NCI-H345 treated with DMSO at 0.1 percent for 48 hours (cell line): Measurements from ENCODE around the gene SPSB4.

Experiments used
- DNase-seq: peaks from one replicate; lab custom pipeline; 2025; ENCODE audit not compliant: unreplicated experiment; lab: John Stamatoyannopoulos, UW

SPSB4 gene

DNA sequence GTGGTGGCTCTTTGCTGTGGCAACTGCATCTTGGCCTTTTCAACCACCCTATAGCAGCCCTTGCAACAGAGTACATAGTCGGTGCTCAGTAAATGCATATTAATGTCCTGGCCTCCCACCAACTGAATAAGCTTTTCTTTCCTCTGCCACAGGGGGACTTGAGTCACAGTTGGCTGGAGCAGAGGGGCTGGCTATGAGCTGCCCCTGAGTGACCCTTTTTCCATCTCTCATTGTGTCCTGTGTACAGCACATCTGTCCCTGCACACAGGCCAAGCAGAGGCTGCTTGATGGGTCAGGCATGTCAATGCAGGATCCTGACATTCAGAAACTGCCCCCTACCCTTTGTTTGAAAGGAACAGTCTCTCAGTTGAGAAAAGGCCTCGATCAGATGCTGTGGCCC lies 22.4 kb downstream of the SPSB4 start:
- no peak for DNase-seq

GRCh38 chr3:141074529-141074928 lies 23.4 kb downstream of the SPSB4 start:
- DNase-seq, result no peak

GRCh38 chr3:141076036-141076773 lies 25.1 kb downstream of the SPSB4 start:
- DNase-seq, result no peak

DNA sequence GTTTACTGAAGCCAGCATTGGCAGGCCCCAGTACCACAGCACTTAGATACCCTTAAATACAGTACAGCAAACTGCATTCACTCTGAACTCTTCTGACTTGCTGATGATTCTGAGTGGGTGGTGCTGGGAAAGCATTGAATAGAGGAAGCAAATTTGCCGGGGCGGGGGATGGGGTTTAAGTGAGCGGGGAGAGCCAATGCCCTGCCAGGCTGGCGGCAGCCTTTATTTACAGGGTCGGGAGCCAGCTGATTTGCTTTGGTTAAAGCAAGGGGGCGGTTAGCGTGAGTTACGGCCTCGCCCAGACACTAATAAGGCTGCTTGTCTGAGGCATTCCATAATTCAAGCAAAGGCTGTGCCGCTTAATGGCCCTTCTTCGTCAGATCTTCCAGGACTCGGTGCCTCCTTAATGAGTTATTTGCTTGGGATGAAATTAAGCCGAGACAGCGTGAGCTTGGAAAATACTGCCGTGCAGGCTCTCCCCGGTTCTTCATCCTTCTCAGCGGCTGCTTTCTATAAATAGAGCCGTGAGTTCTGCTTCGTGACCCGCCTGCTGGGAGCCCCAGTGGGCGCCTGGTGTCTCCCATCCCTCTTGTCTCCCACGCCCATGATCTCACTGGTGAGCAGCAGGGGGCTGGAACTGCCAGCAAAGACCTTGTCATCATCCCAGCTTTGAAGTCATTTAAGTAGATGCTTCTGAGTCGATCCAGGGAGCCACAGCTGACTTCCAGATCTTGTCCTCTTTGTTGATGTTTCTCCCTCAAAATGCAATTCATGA lies 25.8 kb downstream of the SPSB4 start:
- no peak for DNase-seq

DNA sequence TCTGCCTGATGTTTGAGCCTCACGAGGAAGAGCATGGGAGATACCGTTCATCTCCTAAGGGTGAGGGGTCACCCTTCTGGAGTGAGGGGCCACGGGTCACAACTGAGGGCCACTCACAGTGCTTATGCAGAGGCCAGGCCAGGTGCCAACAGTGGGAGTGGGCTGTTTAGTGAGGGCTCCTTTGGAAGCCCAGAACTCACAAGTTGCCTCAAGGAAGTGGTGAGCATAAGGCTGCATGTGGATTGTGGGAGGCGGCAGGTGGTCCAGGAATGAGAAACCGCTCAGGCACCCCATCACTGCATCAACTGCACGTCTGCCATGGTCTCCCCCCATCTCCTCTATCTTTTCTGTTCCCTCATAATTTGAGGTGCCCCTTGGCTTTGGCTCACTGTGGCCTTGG lies 26.5 kb downstream of the SPSB4 start:
- no peak for DNase-seq

GRCh38 chr3:141078200-141078599 lies 27.1 kb downstream of the SPSB4 start:
- no peak for DNase-seq

DNA sequence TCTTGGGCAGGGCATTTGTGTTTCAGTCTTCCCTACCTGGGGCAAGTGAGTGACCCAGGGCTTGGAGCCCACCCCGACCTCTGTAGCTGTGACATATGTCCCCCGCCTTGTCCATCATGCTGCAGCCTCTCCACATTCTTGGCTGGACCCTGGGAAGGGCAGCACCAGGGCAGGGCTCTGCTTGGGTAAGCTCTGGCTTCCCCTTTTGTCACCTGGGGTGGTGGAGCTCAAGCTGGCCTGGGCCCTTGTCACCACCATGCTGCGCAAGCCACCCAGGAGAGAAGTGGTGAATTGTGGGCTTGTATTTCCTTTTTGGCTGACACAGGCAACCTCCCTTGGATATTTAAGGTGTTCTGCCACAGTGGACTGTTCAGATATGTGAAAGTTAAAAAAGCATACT lies 29.3 kb downstream of the SPSB4 start:
- DNase-seq, result no peak

DNA sequence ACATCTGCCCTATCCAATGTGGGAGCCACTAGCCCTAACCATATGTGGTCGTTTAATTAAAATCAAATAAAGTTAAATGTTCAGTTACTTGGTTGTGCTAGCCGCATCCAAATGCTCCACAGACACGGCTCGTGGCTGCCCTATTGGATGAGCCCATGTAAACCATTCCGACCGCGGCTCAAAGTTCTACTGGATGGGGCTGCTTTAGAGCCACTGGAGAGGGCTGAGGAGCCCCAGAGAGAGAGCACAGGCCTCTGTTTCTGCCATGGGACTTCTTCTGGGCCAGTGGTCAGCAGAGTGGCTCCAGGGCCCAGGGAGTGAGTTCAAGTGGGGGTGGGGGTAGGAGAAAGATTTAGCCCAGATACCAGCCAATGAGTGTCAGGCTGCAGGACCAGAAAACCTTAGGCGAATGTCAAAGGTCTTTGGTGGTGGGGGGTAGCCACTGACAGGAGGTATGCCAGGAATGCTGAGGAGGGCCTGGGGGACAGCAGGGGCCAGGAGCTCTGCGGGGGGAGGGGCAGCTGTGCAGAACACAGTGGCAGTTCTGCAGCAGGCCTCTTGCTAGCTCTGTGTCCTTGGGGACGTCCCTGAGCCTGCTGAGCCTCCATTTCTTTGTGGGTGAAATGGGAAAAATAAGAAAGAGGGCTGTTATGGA lies 30.1 kb downstream of the SPSB4 start:
- DNase-seq, result no peak

GRCh38 chr3:141082064-141082463 lies 30.9 kb downstream of the SPSB4 start:
- DNase-seq, result no peak

GRCh38 chr3:141083226-141083625 lies 32.1 kb downstream of the SPSB4 start:
- DNase-seq, result no peak

GRCh38 chr3:141083836-141084649 lies 32.9 kb downstream of the SPSB4 start:
- DNase-seq, result no peak

DNA sequence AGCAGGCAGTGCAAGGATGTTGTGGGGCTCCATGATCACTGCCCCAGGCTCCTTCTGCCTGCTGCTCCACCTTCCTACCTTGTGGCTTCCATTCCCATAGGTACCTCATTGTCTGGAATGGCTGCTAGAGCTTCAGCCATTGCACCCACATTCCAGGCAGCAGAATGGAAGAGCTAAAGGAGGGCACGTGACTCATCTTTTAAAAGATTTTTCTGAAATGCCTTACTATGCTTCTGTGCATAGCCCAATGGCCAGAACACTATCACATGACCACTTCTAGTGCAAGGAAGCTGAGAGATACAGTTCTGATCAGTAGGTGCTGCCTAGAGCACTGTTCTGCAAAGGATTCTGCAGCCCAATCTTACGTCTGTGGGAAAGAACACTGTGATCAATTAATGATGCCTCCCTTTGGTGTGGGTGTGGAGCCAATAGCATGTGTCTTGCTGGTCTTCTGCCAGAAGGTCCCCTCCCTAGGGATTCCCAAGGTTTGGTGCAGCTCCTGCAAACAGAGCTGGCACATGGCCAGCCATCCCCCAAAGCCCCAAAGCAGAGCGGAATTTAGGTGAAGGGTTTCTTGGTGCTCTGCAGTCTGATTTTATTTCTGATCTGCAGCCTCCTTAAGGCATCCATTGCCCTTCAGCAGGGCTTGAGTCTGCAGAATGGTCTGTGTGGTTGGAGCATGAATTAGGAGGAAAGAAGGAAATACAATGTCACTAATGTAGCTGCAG lies 34.4 kb downstream of the SPSB4 start:
- no peak for DNase-seq

GRCh38 chr3:141086188-141086587 lies 35.0 kb downstream of the SPSB4 start:
- DNase-seq, result no peak

DNA sequence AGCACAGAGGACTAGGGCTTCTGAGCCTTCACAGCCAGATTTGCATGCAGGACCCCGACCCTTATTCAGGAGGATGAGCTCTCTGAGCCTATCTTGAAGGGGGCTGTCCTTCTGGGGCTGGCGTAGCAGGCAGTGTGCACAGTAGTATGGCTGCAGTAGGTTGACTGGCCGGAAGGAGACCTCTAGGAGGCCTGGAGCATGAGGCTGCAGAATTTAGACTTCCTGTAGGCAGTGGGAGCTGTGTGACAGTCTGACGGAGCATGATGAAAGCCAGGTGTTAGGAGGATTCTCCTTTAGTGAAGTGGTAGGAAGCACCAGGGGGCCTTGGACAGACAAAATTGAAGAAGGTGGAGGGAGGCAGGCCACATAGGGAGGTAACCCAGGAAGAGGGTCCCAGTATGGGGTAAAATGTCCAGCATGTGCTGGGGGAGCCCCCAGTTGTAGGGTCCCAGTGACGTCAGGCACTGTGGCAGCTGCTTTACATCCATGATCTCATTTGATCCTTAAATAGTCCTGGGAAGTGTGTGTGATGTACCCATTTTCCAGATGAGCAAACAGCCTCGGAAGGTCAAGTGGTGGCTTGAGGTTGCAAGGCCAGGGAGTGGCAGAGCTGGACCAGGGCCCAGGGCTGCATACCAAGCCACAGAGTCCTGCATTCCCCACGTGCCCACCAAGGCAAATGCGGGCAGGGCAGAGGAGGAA lies 36.1 kb downstream of the SPSB4 start:
- DNase-seq, result no peak

DNA sequence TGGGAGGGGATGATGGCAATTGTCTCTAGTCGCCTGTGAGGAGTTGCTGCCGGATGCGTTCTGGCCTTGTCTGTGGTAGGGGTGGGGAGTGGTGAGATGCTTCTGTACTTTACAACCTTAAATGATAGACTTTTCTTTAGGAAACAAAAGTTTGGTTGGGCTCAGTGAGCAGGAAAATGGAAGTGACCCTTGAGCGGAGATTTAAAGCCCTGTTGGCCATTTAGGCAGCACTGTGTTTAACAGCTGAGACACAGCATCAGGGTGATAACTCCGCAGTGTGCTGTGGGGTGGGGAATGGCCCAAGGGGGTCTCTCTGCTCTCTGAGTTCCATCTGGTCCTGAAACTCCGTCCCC lies 36.6 kb downstream of the SPSB4 start:
- no peak for DNase-seq

- DNase-seq, result no peak
Measured at GRCh38 chr3:141089339-141090152, 38.4 kb downstream of the SPSB4 start.

GRCh38 chr3:141091426-141091825 lies 40.3 kb downstream of the SPSB4 start:
- no peak for DNase-seq

DNA sequence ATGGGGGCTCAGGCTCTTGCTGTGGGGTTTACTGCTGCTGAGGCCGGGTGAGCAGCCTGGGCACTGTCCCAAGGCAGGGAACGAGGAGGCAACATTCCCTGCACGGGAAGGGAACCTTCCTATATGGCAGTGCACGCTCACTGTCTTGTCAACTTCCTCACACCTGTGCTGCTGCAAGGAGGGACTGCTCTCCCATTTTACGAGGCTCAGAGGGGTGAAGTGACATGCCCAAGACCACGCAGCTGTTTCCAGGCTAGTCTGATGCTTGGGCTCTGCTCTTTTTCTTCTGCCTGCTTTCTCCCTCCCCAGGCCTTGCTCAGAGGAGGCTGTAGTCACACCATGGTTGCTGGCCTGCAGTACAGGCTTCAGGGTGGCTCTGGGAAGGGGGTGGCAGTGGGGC lies 41.5 kb downstream of the SPSB4 start:
- no peak for DNase-seq

GRCh38 chr3:141093397-141093796 lies 42.2 kb downstream of the SPSB4 start:
- no peak for DNase-seq
